Hepatic stellate cell (primary cell): Measurements from ENCODE around the gene PCBD1.

Experiments
- DNase-seq: peaks from one replicate; pipeline ENCODE4 v3.0.0; 2011; ENCODE audit warnings: low spot score

PCBD1 gene

DNA sequence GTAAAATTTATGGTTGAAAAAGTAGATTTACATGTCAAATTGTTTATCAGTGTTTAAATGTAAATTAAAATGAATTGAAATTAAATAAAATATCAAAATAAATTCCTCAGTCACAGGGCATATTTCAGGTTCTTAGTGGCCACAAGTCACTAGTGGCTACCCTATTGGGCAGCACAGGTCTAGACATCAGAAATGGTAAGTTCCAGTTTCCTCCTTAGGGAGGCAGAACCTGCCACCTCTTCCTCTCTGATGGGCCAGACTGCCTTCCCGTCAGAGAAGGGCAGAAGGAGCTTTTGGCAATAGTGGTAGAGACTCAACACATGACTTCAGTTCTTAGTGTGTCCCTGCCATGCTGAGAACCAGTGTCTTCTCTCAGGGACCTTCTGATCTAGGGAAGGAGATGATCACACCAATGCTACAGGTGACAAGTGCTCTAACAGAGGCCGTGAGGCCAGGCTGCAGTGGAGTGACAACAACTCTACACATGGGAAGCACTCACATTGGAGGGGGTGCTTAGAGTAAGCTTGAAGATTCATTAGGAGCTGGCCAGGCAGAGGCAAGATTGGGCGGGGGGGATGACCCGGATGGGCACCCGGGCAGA lies 14.4 kb upstream of the PCBD1 start:
- no peak for DNase-seq

GRCh38 chr10:70901276-70901878 lies 13.0 kb upstream of the PCBD1 start:
- DNase-seq, result no peak

- no peak for DNase-seq
Observed at GRCh38 chr10:70899096-70899495, 10.7 kb upstream of the PCBD1 start.

DNA sequence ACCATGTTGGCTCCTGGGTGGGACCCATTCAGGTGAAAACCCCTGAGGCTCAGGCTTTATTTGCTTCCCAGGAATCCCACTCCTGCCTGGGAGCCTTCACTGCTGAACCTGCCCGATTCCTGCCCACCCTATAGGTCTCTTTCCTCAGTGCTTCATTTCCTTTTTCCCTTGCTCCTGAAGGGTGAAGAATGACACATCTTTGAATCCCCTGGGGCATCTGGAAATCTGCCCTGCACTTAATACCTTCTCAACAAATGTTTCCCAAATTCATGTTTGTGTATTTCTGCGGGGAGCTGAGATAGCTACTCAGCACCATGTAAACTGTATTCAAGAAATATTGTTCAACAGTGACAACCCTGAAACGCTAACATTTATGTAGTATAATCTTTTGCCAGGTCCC lies 10.3 kb upstream of the PCBD1 start:
- no peak for DNase-seq

GRCh38 chr10:70896551-70896950 lies 8.2 kb upstream of the PCBD1 start:
- no peak for DNase-seq

DNA sequence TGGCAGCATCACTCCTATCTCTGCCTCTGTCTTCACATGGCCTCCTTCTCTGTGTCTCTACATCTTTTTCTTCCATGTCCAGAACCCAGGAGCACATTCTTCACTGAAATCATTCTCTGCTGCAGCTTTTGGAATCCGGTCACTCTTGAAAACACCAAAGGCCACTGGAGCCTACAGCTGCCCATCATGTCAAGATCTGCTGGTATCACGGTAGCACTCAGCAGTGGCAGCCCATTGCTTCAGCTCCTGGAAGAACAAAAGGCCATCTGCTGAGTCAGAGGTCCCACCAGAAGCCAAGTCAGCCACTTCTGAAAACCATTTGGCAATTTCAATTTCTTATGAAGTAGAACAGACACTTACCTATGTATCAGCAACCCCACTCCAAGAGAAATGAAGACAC lies 6.1 kb upstream of the PCBD1 start:
- no peak for DNase-seq

- no peak for DNase-seq
Observed at GRCh38 chr10:70893227-70894006, 5.1 kb upstream of the PCBD1 start.

DNA sequence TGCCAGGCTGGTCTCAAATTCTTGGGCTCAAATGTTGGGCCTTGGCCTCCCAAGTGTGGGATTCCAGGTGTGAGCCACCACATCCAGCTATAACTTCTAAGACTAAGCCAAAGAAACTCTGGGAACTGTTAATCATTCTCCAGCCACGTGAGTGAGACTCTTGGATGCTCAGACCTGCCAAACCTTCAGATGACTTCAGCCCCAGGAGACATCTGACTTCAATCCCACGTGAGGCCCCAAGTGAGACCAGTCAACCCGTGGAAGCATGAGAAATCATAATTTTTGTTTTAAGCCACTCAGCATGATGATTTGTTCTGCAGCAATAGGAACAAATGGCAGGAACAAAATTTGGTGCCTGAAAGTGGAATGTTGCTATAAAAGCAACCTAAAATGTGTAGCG lies 4.3 kb upstream of the PCBD1 start:
- no peak for DNase-seq

DNA sequence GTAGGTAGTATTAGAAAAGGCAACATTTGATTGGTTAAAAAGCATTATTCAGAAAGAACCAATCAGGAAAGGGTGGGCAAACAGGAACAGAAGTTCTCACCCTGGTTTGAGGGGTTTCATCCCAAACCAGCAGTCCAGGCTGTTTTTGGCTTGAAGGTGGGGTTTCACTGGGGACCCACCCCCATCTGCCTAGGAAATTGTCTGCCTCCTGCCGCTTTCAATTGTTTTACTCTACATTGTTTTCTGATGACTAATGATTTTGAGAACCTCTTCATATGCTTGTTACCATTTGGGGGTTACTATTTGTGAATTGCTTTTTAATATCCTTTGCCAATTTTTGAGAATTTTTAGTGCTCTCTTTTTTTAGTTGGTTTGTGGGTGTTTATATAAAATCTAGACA lies 3.3 kb upstream of the PCBD1 start:
- no peak for DNase-seq

- no peak for DNase-seq
Observed at GRCh38 chr10:70890917-70891431, 2.6 kb upstream of the PCBD1 start.

GRCh38 chr10:70889291-70889690 lies 926 bp upstream of the PCBD1 start:
- no peak for DNase-seq

- DNase-seq, result no peak
Observed at GRCh38 chr10:70886921-70887665, 1.3 kb downstream of the PCBD1 start.

- DNase-seq, result no peak
Observed at GRCh38 chr10:70885931-70886903, 2.1 kb downstream of the PCBD1 start.

- no peak for DNase-seq
Observed at GRCh38 chr10:70885481-70885880, 2.9 kb downstream of the PCBD1 start.

GRCh38 chr10:70884741-70885140 lies 3.6 kb downstream of the PCBD1 start:
- DNase-seq, result no peak

DNA sequence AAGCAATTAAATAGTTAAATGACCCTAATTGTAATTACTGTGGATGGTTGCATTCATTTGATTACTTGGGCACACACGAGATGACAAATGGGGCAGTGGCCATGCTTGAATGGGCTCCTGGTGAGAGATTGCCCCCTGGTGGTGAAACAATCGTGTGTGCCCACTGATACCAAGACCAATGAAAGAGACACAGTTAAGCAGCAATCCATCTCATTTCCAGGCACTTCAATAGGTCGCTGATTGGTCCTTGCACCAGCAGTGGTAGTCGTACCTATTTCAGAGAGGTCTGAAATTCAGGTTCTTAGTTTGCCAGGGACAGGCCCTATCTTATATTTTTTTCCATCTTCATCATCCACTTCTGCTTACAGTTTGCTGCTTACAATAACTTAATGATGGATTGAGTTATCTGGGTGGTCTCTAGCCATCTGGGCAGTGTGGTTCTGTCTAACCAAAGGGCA lies 8.3 kb downstream of the PCBD1 start:
- peak; percentile 81 for DNase-seq

DNA sequence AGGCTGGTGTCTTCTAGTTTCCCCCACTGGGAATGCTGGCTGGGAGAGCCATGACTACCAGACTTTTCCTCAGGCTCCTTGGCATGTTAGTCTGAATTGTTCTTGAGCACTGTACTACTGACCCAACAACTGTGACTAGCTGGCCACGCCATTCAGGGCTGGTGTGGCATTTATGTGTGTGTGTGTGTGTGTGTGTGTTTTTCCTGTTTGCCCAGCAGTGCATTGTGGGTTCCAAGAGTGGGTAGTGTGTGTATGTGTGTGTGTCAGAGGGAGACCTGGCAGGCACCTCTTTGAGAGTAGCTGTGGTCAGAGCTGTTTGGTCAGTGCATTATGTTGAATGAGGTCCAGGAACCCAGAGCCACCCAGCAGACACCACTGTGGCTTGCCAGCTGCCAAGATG lies 9.2 kb downstream of the PCBD1 start:
- no peak for DNase-seq

- no peak for DNase-seq
Observed at GRCh38 chr10:70874061-70874460, 14.3 kb downstream of the PCBD1 start.

DNA sequence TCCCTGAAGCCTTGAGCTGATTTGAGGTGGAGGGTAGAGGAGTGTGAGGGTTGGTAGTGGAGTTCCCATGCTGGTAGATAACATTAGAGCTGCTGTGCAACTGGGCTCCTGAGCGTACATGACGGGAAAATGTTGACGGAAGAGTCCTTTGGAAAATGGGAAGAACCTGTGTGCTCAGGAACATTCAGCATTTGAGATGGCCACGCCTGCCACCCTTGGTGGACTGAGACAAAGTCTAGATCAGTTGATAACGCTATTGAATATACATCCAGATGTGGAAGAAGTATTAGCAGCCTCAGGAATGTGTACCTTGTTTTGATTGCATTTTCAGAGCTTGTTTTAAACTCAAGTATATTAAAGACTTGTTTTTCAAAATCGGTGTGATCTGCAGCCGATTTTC lies 16.1 kb downstream of the PCBD1 start:
- DNase-seq, result no peak

DNA sequence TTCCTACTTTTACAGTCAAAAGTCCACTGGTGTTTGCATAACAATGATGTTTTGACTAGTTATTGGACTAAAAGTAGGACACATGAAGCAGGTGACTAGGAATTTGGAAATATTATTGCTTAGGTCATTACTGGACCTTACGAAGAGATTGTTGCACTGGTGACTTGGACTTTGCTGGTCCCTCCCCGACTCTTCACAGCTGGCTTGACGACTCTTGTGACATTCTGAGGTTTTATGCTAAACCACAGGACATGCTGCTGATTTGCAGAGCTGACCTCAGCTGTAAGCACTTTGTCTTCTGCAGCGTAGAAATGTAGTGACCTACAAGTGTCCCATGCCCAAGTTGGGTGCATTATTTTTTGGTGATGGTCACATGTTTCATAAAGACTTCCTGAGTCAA lies 21.9 kb downstream of the PCBD1 start:
- no peak for DNase-seq

- no peak for DNase-seq
Observed at GRCh38 chr10:70864935-70865334, 23.4 kb downstream of the PCBD1 start.
